ENCODE results near the gene NKD2.

NKD2 gene

DNA sequence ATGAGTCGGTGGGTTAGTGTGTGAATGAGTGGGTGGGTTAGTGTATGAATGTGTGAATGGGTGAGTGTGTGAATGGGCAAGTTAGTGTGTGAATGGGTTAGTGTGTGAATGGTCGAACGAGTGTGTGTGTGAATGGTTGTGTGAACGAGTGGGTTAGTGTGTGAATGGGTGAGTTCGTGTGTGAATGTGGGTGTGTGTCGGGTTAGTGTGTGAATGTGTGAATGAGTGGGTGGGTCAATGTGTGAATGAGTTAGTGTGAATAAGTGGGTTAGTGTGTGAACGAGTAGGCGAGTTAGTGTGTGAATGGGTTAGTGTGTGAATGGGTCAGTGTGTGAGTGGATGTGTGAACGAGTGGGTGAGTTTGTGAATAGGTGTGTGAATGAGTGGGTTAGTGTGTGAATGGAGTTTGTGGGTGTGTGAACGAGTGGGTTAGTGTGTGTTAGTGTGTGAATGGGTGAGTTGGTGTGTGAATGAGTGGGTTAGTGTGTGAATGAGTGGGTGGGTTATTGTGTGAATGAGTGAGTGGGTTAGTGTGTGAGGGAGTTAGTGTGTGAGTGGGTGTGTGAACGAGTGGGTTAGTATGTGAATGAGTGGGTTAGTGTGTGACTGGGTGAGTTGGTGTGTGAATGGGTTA is 38.8 kb downstream of the NKD2 start:
- DNase-seq = no peak

DNA sequence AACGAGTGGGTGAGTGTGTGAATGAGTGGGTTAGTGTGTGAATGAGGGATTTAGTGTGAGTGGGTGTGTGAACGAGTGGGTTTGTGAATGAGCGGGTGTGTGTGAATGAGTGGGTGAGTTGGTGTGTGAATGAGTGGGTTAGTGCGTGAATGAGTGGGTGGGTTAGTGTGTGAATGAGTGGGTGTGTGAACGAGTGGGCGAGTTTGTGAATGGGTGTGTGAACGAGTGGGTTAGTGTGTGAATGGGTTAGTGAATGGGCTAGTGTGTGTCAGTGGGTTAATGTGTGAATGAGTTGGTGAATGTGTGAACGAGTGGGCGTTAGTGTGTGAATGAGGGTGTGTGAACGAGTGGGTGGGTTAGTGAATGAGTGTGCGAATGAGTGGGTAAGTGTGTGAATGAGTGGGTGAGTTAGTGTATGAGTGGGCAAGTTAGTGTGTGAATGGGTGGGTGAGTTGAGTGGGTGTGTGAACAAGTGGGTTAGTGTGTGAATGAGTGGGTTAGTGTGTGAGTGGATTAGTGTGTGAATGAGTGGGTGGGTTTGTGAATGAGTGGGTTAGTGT is 39.6 kb downstream of the NKD2 start:
- DNase-seq = no peak

DNA sequence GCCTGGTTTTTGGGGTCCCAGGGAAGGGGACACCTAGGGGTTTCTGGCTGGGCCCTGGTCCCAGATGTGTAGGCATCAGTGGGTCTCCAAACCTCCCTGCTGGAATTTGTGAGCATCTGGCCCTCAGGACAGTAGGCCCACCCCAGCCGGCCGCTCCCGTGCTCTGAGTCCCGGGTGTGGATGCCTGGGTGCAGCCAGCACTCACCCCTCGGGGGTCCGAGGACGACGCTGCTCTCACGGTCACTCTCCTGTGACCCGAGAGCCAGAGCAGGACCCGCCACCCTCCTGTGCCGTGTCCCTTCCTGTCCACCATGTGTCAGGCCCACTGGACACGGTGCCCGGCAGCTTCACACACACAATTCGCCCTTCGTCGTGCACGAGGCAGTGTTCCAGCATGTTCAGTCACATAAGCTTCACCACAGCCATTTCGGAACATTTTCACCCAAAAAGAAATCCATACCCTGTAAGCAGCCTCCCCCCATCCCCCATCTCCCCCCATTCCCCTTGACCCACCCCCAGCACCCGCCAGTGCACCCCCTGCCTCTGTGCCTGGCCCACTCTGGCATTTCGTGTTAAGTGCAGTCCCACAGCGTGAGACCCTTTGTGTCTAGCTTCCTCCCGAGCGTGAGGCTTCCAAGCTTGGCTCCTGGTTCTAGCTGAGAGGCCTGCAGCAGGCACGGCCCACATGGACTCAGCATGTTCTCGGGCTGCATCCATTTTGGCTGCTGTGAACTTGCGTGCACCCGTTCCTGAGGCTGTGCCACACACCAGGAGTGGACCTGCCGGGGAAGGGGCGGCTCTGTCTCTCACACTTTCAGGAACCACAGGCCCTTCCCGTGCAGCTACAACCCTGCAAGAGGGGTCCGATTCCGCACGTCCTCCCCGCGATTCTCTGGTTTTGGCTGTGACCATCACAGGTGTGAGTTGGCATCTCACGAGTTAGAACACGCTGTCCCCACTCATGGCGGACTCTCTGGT is 40.5 kb downstream of the NKD2 start:
- no peak for DNase-seq

DNA sequence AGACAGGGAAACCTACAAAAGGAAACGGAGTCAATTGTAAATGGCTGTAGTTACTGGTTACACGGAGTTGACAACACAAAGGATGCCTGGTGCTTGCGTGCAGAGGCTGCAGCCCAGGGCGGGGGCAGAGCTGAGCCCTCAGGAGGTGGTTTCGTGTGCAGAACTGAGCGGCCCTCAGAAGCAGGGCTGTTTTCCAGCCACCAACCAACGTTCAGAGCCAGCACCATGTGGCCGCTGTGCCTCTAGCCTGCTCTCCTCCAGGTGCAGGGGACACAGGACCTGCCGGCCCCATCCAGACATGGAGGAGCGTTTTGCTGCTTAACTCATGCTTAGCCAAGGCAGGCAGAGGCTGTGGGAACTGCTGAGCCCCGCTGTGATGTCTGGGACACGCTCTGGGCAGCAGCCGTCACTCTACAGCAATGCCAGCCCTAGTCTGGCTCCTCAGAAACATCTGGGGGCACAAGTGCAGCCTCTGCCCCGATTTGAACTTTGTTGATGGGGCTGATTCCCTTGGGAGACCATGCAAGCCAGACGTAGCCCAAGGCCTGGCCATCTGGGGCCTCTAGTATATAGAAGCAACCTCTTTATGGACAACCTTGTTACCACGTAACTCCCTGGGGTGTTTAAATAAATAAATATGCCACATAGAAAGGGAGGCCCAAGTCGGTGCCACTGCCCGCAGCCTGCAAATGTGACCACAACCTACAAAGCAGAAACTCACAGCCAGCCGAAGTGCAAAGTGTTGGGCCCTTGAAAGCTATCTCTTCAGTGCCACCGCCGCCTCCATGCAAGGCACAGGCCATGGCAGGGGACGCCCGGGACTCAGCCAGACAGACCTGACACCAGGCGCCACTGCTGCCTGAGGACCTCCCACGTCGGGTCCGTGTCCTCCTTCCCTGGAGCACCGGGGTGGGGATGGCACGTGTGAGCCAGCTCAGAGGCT is 42.1 kb downstream of the NKD2 start:
- no peak for DNase-seq

DNA sequence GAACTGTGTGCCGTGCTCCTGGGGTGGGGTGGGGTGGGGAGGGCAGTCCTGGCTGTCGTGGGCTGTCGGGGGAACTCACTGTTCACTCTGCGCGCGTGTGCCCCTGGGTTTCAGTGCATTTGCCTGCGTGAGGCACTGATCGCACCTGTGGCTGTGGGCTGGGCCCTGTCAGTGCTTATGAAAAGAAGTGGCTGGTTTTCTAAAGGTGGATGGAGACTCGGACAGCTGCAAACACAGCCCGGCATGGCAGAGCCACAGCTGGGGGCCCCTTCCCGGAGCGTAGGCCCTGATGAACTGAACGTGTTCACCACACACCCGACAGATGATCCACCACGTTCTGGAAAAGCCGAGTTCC is 42.7 kb downstream of the NKD2 start:
- no peak for DNase-seq

DNA sequence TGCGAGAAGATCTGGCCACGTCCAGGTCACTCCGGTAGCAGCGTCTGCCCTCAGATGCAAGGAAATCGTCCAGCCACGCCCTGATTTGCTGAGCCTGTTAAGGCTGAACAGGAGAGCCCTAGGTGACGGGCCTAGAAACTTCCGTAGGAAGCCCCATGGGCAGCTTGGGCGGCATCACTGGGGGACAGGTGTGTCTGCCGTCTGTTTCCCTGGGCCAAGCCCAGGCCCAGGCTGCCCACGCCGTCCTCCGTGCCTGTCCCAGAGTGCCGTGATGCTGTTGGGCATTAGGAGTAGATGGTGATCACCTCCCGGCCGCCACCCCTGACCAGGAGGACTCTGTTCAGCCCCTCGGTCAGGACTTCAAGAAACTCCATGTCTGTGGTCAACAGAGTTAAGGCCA is 43.5 kb downstream of the NKD2 start:
- no peak for DNase-seq

DNA sequence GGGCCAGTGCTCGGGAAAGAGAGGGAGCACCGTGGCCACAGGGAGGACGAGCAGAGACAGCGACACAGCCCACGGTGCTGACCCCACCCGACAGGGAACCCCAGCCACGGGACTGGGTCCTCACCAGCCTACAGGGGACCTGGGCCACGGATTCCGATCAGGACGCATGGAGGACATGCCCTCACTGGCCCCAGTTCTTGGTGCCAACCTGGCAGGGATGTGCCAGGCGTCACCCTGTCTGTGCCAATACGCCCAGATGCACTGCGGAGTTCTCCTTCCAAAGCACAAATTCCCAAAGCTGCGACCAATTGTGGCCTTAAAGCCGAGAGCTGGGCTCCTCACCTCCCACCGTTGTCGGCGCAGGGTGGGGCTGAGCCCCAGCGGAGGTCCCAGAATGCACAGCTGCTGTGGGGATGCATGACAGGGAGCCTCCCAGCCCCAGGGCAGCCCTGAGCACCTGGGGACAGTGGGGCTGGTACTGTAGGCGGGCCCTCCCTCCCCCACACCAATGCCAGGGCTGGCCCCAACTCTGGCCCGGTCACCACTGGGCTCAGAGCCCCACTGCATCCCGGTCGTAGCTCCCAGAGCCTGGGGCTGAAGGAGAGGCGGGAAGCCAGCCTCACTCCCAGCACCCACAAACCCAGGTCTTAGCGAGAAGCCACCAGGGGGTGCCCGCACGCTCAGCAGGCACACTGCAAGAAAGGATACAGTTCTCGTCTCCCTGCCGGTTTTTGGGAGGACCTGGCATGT is 44.2 kb downstream of the NKD2 start:
- no peak for DNase-seq

DNA sequence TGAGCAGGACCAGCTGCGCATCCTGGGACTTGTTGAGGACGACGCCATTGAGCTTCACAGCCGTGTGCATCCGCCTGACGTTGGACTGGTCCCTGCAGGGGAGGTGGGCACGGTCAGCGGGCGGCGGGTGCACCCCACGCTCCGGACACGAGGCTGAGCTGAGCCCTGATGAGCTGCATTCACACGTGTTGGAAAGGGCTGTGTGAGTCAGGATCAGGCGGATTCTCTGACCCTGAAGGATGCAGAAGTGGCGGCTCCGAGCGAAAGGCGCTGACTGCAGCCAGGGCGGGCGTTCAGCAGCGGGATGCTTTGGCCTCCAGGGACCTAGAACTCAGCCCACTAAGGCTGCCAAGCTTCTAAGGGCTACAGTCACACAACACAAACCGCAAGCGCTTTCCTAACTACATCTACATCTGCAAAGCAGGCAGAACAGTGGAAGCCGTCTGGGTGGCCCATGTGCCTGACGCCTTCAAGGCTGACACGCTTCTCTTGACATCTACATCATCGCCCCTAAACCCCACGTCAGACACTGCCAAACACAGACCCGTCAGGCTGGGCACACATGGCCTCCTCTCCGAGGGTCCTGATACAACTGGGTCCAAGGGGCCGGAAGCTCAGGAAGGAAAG is 44.9 kb downstream of the NKD2 start:
- DNase-seq = no peak

DNA sequence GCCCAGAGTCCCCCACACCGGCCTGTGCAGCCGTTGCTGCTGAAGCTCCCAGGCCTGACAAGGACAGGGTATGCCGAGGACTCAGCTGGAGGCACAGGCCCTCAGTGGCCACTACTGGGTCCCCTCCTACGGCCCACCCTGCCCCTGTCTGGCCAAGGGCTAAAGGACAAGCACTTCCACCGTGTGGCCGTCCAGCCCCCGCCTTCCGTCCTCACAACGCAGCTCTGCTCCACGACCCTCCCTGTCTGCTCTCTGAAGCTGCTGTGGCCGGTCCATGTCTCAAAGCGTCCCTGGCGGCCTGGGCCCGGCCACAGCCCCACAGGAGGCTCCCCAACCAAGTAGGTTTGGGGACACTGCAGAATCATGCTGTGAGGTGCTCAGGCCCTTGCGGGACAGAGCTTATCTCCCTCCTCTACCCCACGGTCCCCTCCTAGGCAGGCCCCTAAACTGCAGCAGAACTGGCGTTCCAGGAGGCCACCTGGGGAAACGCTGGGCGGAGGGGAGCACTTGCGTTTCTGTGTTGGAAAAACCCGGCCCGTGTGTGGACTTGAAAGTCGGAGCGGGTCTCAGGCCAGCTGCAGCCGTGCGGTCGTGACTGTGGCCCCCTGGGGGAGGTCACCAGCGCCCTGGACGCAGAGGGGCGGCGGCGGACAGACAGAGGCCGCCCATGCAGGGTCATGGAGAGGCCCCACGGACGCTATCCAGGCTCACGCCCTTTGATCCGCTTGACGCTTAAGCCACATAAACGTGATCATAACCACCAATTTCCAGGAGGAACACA is 45.6 kb downstream of the NKD2 start:
- DNase-seq = no peak

DNA sequence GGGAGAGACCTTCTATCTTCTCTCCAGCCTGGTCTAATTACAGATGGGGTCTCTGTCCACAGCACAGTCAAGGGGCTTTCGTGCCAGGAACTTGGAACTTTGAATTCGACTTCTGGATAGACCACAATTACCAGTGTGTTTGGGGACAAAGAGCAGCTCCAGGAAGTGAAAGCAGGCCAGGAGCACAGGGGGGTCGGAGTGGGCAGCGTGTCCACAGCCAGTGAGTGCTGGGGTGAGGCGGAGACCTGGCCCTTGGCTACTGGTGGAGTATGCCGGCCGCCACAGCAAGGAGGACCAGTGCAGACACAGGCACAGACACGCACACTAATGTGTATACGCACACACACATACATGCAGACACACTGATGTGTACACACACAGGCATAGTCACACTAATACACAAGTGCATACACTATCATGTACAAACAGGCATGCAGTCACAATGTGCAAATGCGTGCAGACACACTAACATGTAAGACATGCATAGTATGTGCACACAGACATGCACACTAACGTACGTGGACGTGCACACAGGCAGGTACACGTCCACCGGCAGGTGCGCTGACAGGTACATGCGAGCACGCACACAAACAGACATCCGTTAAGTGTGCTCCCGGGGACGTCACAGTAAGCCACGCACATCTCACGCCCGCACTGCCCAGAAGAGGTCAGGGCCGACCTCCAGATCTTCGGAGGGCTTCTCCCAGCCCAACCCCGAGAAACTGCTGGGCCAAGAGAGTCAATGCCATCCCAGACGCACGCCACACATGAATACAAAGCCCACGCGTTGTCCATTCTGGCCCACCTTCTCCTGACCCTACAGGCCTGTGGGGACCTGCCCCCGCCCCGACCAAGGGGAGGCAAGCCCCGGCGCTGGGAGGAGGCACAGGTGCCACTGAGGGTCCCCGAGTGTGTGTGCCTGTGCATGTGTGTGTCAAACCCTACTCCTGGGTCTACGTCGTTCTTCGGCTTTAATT is 46.5 kb downstream of the NKD2 start:
- no peak for DNase-seq

DNA sequence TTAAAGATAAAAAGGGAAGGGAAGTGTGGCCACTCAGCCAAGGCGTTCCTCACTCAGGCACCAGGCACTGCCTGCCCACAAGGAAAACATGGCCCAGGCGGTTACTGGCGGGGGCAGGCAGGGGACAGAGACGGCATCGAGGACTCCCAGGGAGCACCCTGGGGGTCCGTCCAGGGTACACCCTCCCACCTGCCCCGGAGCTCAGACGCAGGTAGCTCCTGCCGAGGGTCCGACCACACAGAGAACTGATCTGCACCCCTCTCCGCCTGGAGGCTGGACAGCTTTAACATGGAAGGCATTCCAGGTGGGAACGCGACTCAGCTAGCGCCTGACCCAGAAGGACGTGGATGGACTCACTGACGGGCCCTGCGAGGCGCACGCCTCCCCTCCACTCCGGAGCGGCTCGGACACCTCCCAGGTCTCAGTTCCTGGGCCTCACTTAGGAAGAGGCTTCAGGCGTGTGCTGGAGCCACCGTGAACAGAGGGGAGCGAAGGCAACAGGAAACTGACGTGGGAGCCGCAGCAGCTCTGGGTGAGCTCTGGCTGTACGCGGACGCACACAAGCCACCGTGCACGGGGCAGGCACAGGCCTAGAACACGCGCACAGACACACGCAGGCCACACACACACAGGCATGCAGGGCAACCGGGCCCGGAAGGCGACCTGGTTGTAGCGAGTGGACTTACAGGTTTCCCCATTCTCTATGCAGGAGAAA is 47.5 kb downstream of the NKD2 start:
- no peak for DNase-seq

DNA sequence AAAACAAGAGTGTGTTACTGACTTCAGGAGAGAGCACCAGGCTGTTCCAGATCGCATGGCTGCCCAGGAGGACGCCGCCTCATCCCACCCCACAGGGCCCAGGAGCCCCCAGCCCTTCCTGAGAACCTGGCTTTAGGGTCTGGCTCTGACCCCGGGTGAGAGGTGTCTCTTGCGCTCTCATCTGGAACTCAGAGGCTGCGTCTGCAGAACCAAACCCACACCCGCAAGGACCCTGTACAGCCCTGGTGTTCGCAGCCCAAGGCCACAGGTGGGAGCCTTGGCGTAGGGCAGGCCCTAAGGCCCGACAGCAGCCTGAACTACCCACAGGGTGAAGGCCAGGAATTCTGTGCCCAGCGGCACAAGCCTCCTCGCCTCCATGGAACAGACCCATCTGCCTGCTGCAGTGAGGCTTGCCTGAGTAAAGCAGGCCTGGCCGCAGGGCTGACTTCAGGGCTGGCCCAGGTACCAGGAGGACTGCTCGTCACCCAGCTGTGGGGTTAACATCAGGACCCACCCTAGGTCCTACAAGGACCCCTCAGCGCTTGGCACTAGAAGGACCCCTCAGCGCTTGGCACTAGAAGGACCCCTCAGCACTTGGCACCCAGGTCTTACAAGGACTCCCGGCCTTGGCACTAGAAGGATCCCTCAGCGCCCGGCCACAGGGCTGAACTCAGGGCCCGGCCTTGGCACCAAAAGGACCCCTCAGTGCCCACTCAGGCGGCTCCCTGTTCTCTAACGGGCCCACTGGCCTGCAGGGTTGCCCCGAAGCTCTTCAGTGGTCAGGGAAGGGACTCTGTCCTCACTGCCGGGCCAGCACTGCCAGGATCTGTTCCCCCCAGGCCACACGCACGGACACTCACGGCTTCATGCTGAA is 48.2 kb downstream of the NKD2 start:
- no peak for DNase-seq

DNA sequence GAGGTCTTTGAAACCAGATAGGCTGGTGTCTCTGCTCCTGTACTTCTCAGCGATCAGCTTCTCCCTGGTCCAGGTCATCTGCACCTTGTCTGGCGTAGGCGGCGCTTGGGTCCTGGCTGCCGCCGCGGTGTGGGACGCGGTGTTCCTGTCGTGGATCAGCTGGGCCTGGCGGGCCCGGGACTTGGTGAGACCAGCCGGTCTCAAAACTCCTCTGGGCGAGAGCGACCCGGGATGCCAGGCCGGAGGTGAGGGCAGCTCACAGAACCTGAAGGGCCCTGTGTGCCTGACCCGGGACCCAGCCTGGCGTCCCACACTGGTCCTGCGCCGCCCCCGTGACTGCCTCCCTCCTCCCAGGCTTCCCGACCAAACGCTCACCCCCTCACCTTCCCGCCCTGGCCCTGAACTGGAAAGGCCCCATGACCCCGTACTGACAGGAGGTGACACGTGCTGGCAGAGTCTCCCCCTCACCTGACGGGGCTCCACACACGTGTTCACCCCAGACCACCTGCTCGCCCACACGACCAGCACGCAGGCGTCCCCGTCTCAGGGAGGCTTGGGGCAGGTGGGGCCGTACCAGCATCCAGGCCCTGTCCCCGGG is 49.0 kb downstream of the NKD2 start:
- no peak for DNase-seq

DNA sequence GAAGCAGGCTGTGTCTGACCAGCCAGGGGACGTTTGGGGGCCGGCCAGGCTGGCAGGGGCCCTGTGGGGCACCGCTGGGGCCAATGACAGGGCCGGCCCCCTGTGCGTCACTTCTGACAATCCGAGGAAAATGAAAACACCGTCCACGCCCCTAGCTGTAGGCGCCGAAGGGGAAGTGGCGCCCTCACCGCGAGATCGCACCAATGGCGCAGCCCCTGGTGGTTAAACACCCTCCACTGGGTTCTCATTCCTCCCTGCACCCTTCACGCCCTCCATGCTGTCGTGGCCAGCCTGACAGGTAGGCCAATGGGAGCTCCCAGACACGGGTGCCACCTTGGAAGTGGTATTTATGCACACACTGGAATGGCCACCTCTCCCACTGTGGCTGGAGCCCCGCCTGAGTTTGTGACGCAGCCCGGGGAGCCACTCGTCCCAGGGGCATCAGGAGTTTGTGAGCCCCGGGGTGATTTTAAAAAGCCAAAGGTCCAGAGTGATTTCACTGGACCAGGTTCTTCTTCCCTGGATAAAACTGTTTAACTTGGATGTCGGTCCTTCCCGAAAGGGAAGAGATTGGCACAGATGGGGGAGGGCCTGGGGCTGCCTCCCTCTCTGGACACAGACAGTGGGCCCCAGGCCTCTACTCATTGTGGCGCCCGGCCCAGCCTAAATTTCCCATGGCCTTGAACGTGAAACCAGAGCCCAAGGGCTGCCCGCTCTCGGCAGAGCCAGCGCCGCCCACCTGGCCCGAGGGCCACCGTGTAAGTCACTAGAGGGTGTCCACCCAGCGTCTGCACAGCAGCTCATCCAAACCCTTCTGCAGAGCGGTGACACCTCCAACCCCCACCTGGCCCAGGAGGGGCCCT is 49.7 kb downstream of the NKD2 start:
- DNase-seq = no peak

DNA sequence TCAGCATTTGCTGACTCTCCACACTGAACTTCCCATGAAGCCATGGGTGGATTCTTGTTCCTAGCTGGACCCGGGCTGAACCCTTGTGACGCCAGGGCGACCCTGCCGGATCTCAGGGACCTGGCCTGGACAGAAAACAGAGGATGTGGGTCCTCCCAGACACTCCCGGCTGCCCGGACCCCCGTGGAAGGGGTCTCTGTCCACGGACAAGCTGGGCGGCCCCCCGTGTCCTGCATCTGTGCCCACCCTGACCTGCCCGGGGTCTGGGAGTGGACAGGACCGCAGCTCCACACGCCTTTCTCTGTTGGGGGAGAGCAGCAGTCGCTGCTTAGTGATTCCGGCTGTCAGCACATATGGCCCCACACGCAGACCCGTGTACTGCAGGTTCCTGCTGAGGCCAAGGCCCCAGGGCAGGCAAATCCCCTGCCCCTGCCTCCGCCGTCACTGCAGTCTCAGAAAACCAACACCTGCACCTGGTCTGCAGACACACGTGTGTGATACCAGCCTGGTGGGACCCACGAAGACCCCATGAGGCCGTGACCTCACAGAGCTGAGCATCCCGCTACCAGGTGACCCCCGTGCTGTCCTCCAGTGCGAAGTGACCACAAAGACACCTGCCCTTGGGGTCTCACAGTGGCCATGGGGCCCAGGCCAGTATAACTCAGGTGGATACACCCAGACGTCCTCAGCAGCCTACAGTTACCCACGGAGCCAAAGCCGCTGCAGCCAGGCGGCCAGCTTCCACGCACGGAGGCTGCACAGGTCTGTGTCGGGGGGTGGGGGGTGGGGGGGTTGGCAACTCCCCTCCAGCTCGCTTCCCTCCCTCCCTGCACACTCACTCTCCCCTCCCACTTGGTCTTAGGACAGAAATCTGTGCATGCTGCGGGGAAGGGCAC is 50.6 kb downstream of the NKD2 start:
- DNase-seq = no peak

Data from NCI-H2081 (cell line).